ENCODE data around the gene PTTG1. TPM values are rescaled to one million over a fixed set of nuclear protein-coding genes. Genes with fewer than 3 reads are reported as not detected.

Gene PTTG1
- total RNA-seq, 1 experiment from 2014 or later = 183 TPM

- POLR2A ChIA-PET = interaction anchor here (0.9 kb wide), 1 partner anchor 20 kb away, joined by 3 read pairs; the partner anchor contains the start of gene SLU7
- peak; percentile 48 for DNase-seq (ENCODE audit: low read depth, low spot score)
- Histone ChIP-seq H3K9ac (ENCODE audit: low read length) (no peak overlapping the region), H2AFZ (ENCODE audit: low read depth, low read length, poor library complexity, severe bottlenecking) (peak overlapping the region; percentile 93), H3K27ac (ENCODE audit: low read depth, low read length) (no peak overlapping the region), H3K9me3 (ENCODE audit: control insufficient read depth in 1 of 2, insufficient read depth in 1 of 2, low read depth in 1 of 2, low read length in 2 of 2) (no peaks in the 10 kb centered on the region), H3K4me3 (replicated peaks in 1 of 2; ENCODE audit: low read depth in 1 of 2, low read length in 2 of 2) (peak overlapping the region; percentile 36 to 51; a peak in 3 of 4 replicates), H3K4me2 (ENCODE audit: low read length) (peak overlapping the region; percentile 83), H4K20me1 (ENCODE audit: insufficient read depth) (no peaks in the 10 kb centered on the region), H3K4me1 (ENCODE audit: control insufficient read depth in 1 of 2, insufficient read depth in 2 of 2, low read length in 2 of 2) (peaks cover 0 to 15% of the 10 kb centered on the region in 2 experiments; a peak in 1 of 4 replicates), H3K79me2 (ENCODE audit: insufficient read depth, low read length) (no peaks in the 10 kb centered on the region), H3K27me3 (ENCODE audit: insufficient read depth, low read length) (no peaks in the 10 kb centered on the region), H3K36me3 (ENCODE audit: control insufficient read depth in 1 of 2, insufficient read depth in 2 of 2, low read length in 2 of 2) (no peaks in the 10 kb centered on the region), H3K9me2 (ENCODE audit: insufficient read depth) (no peaks in the 10 kb centered on the region; the same call in 1 of the 2 replicates)
- intact Hi-C loops (cut with micrococcal nuclease) = no loop called here
- CTCF ChIA-PET = interaction anchor here (0.6 to 3.1 kb wide), 24 partner anchors 8 to 417 kb away, joined by 3 to 21 read pairs (median 5); partner anchors contain the start of genes PTTG1 and SLU7
- peak; percentile 74 for ATAC-seq
- BruUV-seq (replicated peaks) = no TSS peak
- RAD21 ChIA-PET (ENCODE audit: low non-redundant PET in 1 of 2, low total read pairs in 2 of 2, uncharacterized antibody in 2 of 2, unreplicated experiment in 2 of 2) = interaction anchor here (0.7 to 1.3 kb wide), 2 partner anchors 22 to 71 kb away, joined by 3 read pairs; no protein-coding TSS in a partner anchor
- TF ChIP-seq CTCF (IDR thresholded peaks at IDR 0.05 in 2 of 3, conservative IDR thresholded peaks at IDR 0.05 in 1 of 3; ENCODE audit: borderline replicate concordance in 1 of 3, insufficient read depth in 1 of 3, low read depth in 2 of 3, low read length in 2 of 3) (peak; percentile 80 to 88 (median 81)), EZH2 (IDR thresholded peaks at IDR 0.05) (no peak), CBX3 (IDR thresholded peaks at IDR 0.05; ENCODE audit: low read depth) (peak; percentile 38; the same call in 1 of the 2 replicates), RAD21 (IDR thresholded peaks at IDR 0.05; ENCODE audit: low read depth) (peak; percentile 74)
Measured at GRCh38 chr5:160438316-160439204, 16.9 kb downstream of the PTTG1 start.
